Peyer's patch (tissue), 4 donors: ENCODE data around the gene BAD. TPM values are rescaled to one million over a fixed set of nuclear protein-coding genes. Genes with fewer than 3 reads are reported as not detected.

Source experiments
- DNase-seq, 3 donors: peaks; one replicate each; pipeline ENCODE4 v3.0.0-alpha.2; 2017 to 2019
- H3K27ac ChIP-seq, 4 donors: fragments of 200-600 bp; sonication (generic); one replicate each; pipeline ENCODE4 v1.5.1; 2016 to 2019
- H3K27me3 ChIP-seq, 2 donors: fragments of 200-600 bp; sonication (generic); one replicate each; pipeline ENCODE4 v1.5.1; 2019
- H3K36me3 ChIP-seq, 3 donors: fragments of 200-600 bp; sonication (generic); one replicate each; pipeline ENCODE4 v1.5.1; 2016 to 2019
- H3K4me1 ChIP-seq, 4 donors: fragments of 200-600 bp; sonication (generic); one replicate each; pipeline ENCODE4 v1.5.1; 2016 to 2019
- H3K4me3 ChIP-seq, 4 donors: fragments of 200-600 bp; sonication (generic); 1 replicate in 3 of 4; 2 replicates in 1 of 4; pipeline ENCODE4 v1.5.1; 2016 to 2019; ENCODE audit warnings: mild to moderate bottlenecking in 1 of 4
- H3K9me3 ChIP-seq, 4 donors: fragments of 200-600 bp; sonication (generic); one replicate each; pipeline ENCODE4 v1.5.1; 2016 to 2019; ENCODE audit warnings: mild to moderate bottlenecking in 1 of 4
- POLR2A ChIP-seq, 2 donors: fragments of 450-650 bp; IDR thresholded peaks; one replicate each; pipeline ENCODE4 v1.5.1; 2017; ENCODE audit warnings: antibody characterized with exemption in 2 of 2, mild to moderate bottlenecking in 2 of 2, moderate library complexity in 2 of 2
- total RNA-seq, 4 donors: library from RNA; depleted of rRNA; stranded (reverse); fragments of >200 nt; gene quantifications; one replicate each; pipeline ENCODE4 v1.1.0, GENCODE V29; 2016
- TF ChIP-seq, protein P1 (sequence below), 6 experiments: fragments of 450-650 bp in 4 of 6; fragments of 200-600 bp in 2 of 6; sonication (generic) in 1 of 6; IDR thresholded peaks; one replicate each; pipeline ENCODE4 v1.5.1; 2017 to 2019; ENCODE audit warnings: antibody characterized with exemption in 6 of 6, mild to moderate bottlenecking in 3 of 6, moderate library complexity in 1 of 6

Gene BAD
- total RNA-seq, 4 donors from 2014 or later: 57.4 to 91.8 (median 63.7) TPM

DNA sequence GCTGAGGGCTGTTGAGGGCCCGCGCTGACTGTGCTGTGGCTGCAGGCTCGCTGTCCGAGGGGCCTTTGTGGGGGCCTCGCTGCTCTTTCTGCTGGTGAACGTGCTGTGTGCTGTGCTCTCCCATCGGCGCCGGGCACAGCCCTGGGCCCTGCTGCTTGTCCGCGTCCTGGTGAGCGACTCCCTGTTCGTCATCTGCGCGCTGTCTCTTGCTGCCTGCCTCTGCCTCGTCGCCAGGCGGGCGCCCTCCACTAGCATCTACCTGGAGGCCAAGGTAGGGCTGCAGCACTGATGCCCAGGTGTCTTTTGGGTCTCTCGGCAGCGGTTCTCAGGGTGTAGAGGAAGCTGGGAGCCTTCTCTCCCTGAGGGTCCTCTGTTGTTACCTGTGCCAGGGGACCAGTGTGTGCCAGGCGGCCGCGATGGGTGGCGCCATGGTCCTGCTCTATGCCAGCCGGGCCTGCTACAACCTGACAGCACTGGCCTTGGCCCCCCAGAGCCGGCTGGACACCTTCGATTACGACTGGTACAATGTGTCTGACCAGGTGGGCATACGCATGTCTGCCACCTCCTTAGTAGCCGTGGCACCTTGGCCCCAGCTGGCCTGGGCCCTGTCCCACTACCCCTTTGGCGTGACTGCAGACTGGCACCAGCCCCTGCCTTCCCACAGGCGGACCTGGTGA is 3.3 kb upstream of the BAD start:
- Histone ChIP-seq H3K27me3 (peaks cover 0 to 23% of the 10 kb centered on the region in 2 donors), H3K9me3 (no peaks in the 10 kb centered on the region), H3K4me1 (peaks cover 3 to 41% (median 23%) of the 10 kb centered on the region in 4 donors), H3K4me3 (no peak overlapping the region), H3K27ac (no peak overlapping the region), H3K36me3 (no peaks in the 10 kb centered on the region)
- TF ChIP-seq, protein P1, sequence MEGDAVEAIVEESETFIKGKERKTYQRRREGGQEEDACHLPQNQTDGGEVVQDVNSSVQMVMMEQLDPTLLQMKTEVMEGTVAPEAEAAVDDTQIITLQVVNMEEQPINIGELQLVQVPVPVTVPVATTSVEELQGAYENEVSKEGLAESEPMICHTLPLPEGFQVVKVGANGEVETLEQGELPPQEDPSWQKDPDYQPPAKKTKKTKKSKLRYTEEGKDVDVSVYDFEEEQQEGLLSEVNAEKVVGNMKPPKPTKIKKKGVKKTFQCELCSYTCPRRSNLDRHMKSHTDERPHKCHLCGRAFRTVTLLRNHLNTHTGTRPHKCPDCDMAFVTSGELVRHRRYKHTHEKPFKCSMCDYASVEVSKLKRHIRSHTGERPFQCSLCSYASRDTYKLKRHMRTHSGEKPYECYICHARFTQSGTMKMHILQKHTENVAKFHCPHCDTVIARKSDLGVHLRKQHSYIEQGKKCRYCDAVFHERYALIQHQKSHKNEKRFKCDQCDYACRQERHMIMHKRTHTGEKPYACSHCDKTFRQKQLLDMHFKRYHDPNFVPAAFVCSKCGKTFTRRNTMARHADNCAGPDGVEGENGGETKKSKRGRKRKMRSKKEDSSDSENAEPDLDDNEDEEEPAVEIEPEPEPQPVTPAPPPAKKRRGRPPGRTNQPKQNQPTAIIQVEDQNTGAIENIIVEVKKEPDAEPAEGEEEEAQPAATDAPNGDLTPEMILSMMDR (IDR thresholded peaks at IDR 0.05): no peak
- no peak for TF ChIP-seq POLR2A (IDR thresholded peaks at IDR 0.05)
- DNase-seq: peak in 1 of 3 donors; percentile 44

DNA sequence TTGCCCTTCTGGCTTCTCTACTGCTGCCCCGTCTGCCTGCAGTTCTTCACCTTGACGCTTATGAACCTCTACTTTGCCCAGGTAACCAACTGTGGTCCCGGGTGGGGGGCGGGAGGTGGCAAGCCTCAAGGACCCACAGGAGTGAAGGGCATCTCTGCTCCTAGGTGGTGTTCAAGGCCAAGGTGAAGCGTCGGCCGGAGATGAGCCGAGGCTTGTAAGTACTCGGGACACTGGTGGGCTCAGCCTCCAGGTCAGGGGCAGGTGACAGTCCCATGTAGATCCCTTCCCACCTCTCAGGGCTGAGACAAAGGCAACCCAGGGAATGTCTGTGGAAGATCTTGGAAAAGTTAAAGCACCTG is 2.3 kb upstream of the BAD start:
- no peak for TF ChIP-seq POLR2A (IDR thresholded peaks at IDR 0.05)
- TF ChIP-seq, protein P1 (IDR thresholded peaks at IDR 0.05): no peak
- Histone ChIP-seq H3K36me3 (peaks cover 0 to 3% (median 0%) of the 10 kb centered on the region in 3 donors), H3K4me1 (peaks cover 3 to 31% (median 16%) of the 10 kb centered on the region in 4 donors), H3K27me3 (peaks cover 0 to 13% of the 10 kb centered on the region in 2 donors), H3K9me3 (no peaks in the 10 kb centered on the region), H3K27ac (no peak overlapping the region), H3K4me3 (no peak overlapping the region)
- DNase-seq: no peak

DNA sequence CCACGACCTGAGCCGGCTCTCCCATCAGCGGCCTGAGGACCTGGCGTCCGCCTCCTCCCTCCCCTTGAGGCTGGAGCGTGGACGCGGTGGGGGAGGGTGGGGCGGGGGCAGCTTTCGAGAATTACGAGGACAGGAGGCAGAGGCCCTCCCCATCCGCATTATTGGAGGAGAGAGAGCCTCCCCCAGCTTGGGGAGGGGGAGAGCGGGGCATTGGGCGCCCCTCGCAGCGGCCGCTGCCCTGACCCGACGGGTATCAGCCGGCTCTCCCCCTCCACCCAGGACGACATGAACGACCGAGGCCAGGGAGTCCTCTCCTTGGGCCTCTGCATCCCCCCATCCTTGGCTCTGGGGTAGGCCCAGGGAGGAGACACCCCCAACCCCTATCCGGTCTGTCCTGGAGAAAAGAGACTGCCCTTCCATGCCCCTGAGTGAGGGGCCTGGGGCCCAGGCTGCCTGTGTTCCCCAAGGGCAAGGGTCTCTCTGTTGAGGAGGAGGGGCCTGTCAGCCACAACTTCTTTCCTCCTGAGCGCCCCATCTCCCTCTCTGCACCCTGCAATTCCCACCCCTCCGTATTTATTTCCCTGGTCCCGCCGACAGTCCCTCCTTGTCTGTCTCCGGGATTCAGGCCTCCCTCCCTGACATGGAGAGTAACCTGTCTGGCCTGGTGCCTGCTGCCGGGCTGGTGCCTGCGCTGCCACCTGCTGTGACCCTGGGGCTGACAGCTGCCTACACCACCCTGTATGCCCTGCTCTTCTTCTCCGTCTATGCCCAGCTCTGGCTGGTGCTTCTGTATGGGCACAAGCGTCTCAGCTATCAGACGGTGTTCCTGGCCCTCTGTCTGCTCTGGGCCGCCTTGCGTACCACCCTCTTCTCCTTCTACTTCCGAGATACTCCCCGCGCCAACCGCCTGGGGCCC is 1.7 kb upstream of the BAD start:
- DNase-seq: peak in 1 of 3 donors; percentile 60
- peak overlapping the region; percentile 91 to 97 (median 94) for H3K27ac ChIP-seq
- H3K27me3 ChIP-seq: peaks cover 0 to 7% of the 10 kb centered on the region in 2 donors
- peaks cover 0 to 7% (median 0%) of the 10 kb centered on the region in 3 donors for H3K36me3 ChIP-seq
- H3K9me3 ChIP-seq: no peaks in the 10 kb centered on the region
- peaks cover 3 to 25% (median 13%) of the 10 kb centered on the region in 4 donors for H3K4me1 ChIP-seq
- H3K4me3 ChIP-seq: peak overlapping the region; percentile 71 to 97 (median 80)
- TF ChIP-seq, protein P1 (IDR thresholded peaks at IDR 0.05): no peak
- no peak for TF ChIP-seq POLR2A (IDR thresholded peaks at IDR 0.05)

DNA sequence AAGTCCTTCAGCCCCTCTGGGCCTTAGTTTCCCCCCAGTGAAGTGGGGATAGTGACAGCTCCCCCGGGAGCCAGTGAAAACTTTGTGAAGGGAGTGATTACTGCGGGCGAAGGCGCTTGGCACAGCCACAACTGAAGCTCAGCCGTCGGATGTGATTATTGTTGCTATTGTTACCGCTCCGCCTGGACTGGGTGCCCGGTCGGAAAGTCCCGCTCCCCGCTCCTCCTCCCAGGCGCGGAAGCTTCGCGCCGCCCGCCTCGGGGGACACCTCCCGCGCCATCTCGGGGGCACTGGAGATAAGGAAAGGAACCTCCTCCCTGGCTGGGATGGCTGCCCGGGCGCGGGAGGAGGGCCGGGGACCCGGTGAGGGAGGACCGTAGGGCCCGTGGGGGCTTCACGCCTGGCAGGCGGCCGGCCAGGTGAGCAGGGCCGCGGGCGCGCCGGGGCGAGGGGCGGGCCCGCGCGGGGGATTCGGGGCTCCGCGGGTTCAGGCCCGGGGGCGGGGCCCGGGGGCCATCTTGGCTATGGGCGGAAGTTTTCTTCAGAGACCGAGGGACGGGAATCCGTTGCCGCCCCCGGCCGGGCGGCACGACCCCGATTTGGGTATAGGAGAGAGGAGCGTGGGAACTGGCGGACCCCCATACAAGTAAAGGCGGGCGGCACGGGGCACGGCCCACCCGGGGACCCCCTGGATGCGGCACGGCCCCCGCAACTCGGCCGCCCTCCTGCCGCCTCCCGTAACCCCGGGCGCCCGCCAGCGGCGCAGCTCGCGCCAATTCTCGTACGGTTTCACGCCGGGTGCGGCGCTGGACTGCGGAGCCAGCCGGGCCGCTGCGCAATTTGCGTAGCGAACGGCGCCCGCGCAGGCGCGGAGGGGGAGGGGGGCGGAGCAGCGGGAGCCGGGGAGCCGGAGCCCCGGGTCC is 758 bp upstream of the BAD start, which contains the start of gene GPR137:
GPR137 (plus strand) TSS at position 887 of the 923 bp plus-strand sequence. CDS start 677 bp downstream, outside the sequence.
- H3K36me3 ChIP-seq: peaks cover 0 to 7% (median 0%) of the 10 kb centered on the region in 3 donors
- no peaks in the 10 kb centered on the region for H3K9me3 ChIP-seq
- H3K27ac ChIP-seq: peak within 1 kb of the TSS; percentile 91 to 97 (median 94)
- TF ChIP-seq POLR2A (IDR thresholded peaks at IDR 0.05): peak; percentile 50 to 54
- TF ChIP-seq, protein P1 (IDR thresholded peaks at IDR 0.05): peak in 1 of 6 experiments; percentile 31
- H3K27me3 ChIP-seq: no peaks in the 10 kb centered on the region
- peak; percentile 85 to 94 (median 94) for DNase-seq
- peaks cover 3 to 25% (median 12%) of the 10 kb centered on the region in 4 donors for H3K4me1 ChIP-seq
- peak within 1 kb of the TSS; percentile 71 to 97 (median 80) for H3K4me3 ChIP-seq

DNA sequence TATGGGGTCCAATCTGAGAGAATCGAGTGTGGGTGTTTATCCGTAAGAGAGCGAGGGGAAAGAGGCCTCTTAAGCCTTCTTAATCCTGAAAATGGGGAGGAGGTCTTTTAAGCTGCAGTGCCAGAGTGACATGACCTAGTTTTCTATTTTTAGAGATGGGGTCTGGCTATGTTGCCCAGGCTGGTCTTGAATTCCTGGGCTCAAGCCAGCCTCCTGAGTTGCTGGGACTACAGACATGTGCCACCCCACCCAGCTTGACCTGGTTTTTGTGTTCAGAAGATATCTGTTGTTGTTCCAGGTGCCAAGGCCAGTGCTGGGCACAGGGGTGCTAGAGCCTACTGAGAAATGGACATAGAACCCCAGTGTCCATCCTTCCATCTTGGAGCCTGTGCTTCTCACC is 1.4 kb downstream of the BAD start:
- H3K27me3 ChIP-seq: no peaks in the 10 kb centered on the region
- H3K27ac ChIP-seq: no peak overlapping the region
- H3K4me3 ChIP-seq: peak overlapping the region in 1 of 4 donors; percentile 71
- H3K4me1 ChIP-seq: peaks cover 3 to 25% (median 12%) of the 10 kb centered on the region in 4 donors
- TF ChIP-seq, protein P1 (IDR thresholded peaks at IDR 0.05): no peak
- TF ChIP-seq POLR2A (IDR thresholded peaks at IDR 0.05): no peak
- H3K36me3 ChIP-seq: peaks cover 0 to 13% (median 0%) of the 10 kb centered on the region in 3 donors
- DNase-seq: no peak
- no peaks in the 10 kb centered on the region for H3K9me3 ChIP-seq
